GM23248 (cell line): ENCODE results near the gene MTRR. TPM values are rescaled to one million over a fixed set of nuclear protein-coding genes. Genes with fewer than 3 reads are reported as not detected.

Source experiments
- DNase-seq: peaks from one replicate; pipeline ENCODE4 v3.0.0-alpha.2; 2015
- H2AFZ ChIP-seq: fragments of 200-600 bp; sonication (generic); 2 replicates; pipeline ENCODE4 v1.6.1; 2016; ENCODE audit warnings: antibody characterized with exemption
- H3F3A ChIP-seq: fragments of 200-600 bp; sonication (generic); 2 replicates; pipeline ENCODE4 v1.6.1; 2016; ENCODE audit warnings: mild to moderate bottlenecking, antibody characterized with exemption, mixed run types; ENCODE audit not compliant: insufficient read depth
- H3K27ac ChIP-seq: fragments of 200-600 bp; sonication (generic); 2 replicates; pipeline ENCODE4 v1.5.1; 2016; ENCODE audit warnings: mild to moderate bottlenecking
- H3K27me3 ChIP-seq: fragments of 200-600 bp; sonication (generic); replicated peaks from 2 replicates; pipeline ENCODE4 v1.6.1; 2016; ENCODE audit warnings: mild to moderate bottlenecking; ENCODE audit not compliant: insufficient read depth
- H3K36me3 ChIP-seq: fragments of 200-600 bp; sonication (generic); 2 replicates; pipeline ENCODE4 v1.6.1; 2016; ENCODE audit warnings: low read depth, mild to moderate bottlenecking
- H3K4me1 ChIP-seq: fragments of 200-600 bp; sonication (generic); 2 replicates; pipeline ENCODE4 v1.6.1; 2016; ENCODE audit warnings: mild to moderate bottlenecking; ENCODE audit not compliant: insufficient read depth
- H3K4me2 ChIP-seq: fragments of 200-600 bp; sonication (generic); one replicate; pipeline ENCODE4 v1.6.1; 2016; ENCODE audit warnings: mild to moderate bottlenecking; ENCODE audit not compliant: unreplicated experiment
- H3K4me3 ChIP-seq: fragments of 200-600 bp; sonication (generic); 2 replicates; pipeline ENCODE4 v1.5.1; 2016; ENCODE audit warnings: mild to moderate bottlenecking
- H3K79me2 ChIP-seq: fragments of 200-600 bp; sonication (generic); 2 replicates; pipeline ENCODE4 v1.6.1; 2016; ENCODE audit warnings: mild to moderate bottlenecking; ENCODE audit not compliant: insufficient read depth
- H3K9ac ChIP-seq: fragments of 200-600 bp; sonication (generic); 2 replicates; pipeline ENCODE4 v1.6.1; 2016; ENCODE audit warnings: mild to moderate bottlenecking
- H3K9me2 ChIP-seq: fragments of 200-600 bp; sonication (generic); 2 replicates; pipeline ENCODE4 v1.6.1; 2016; ENCODE audit warnings: mixed run types, mild to moderate bottlenecking, moderate library complexity; ENCODE audit not compliant: insufficient read depth
- H3K9me3 ChIP-seq: fragments of 200-600 bp; sonication (generic); one replicate; pipeline ENCODE4 v1.6.1; 2017; ENCODE audit warnings: low read depth
- H4K20me1 ChIP-seq: fragments of 200-600 bp; sonication (generic); 2 replicates; pipeline ENCODE4 v1.6.0; 2016; ENCODE audit not compliant: insufficient read depth
- EZH2 ChIP-seq: fragments of 200-600 bp; sonication (generic); IDR thresholded peaks from 2 replicates; pipeline ENCODE4 v1.6.1; 2018; ENCODE audit warnings: antibody characterized with exemption, mild to moderate bottlenecking; ENCODE audit not compliant: insufficient read depth, poor library complexity, severe bottlenecking
- EZH2phosphoT487 ChIP-seq: fragments of 200-600 bp; sonication (generic); IDR thresholded peaks from 2 replicates; pipeline ENCODE4 v1.6.1; 2018; ENCODE audit warnings: antibody characterized with exemption, moderate library complexity, mild to moderate bottlenecking, low read depth; ENCODE audit not compliant: insufficient read depth
- WGBS, 2 experiments: methylation state at CpG; one replicate each; pipeline ENCODE4 v1.1.6; 2015 to 2017; ENCODE audit warnings: low lambda C conversion rate in 2 of 2, low coverage in 1 of 2; ENCODE audit errors: missing lambda C conversion rate in 2 of 2; 5-methylcytosine and 5-hydroxymethylcytosine counted together
- in situ Hi-C: fragments of 300-500 bp; cut with MboI; formaldehyde crosslinking; loops from 2 replicates; pipeline ENCODE4 v1.15.0; 2020
- polyA plus RNA-seq: library from polyadenylated mRNA; unstranded; fragments of >200 nt; fragmentation: Nextera tagmentation; extraction: Ambion mirVana; gene quantifications from 2 replicates; pipeline ENCODE4 v1.2.1, GENCODE V29; 2016
- total RNA-seq: library from RNA; depleted of rRNA; stranded (reverse); fragments of >200 nt; shearing (Covaris generic); gene quantifications from 2 replicates; pipeline ENCODE4 v1.2.3, GENCODE V29; 2014

MTRR gene
- total and polyA plus RNA-seq, 2 experiments from 2014 or later, result 27.6 to 29.3 TPM

GRCh38 chr5:7869474-7870136 lies 657 bp downstream of the MTRR start:
- 2% methylated on average over 38 to 41 of the region's 41 CpGs for WGBS, 2 experiments
- DNase-seq, result peak; percentile 69

GRCh38 chr5:7871653-7872052 lies 2.7 kb downstream of the MTRR start:
- Histone ChIP-seq H3K9me2 (no peaks in the 10 kb centered on the region), H3K36me3 (peaks cover 8% of the 10 kb centered on the region), H3F3A (peaks cover 11% of the 10 kb centered on the region), H3K79me2 (peaks cover 97% of the 10 kb centered on the region), H2AFZ (no peak overlapping the region), H4K20me1 (0 out of 2 replicates have a peak, but pooled peaks cover 4% of the 10 kb centered on the region), H3K27ac (no peak overlapping the region), H3K9me3 (no peaks in the 10 kb centered on the region), H3K4me1 (peaks cover 24% of the 10 kb centered on the region), H3K27me3 (no peaks in the 10 kb centered on the region), H3K4me3 (no peak overlapping the region), H3K4me2 (no peak overlapping the region), H3K9ac (no peak overlapping the region)
- TF ChIP-seq EZH2 (no peak), EZH2phosphoT487 (no peak)
- WGBS, 2 experiments, result 76 to 83% methylated on average over 2 of the region's 2 CpGs
- no peak for DNase-seq
- in situ Hi-C loops, result no loop called here

More at GRCh38 chr5:7869474-7870136, 657 bp downstream of the MTRR start:
- Histone ChIP-seq H3K9ac (peak overlapping the region; percentile 97), H3K36me3 (peaks cover 8% of the 10 kb centered on the region), H4K20me1 (no peaks in the 10 kb centered on the region), H3K9me2 (no peaks in the 10 kb centered on the region), H3K9me3 (no peaks in the 10 kb centered on the region), H3K27me3 (no peaks in the 10 kb centered on the region), H3F3A (no peaks in the 10 kb centered on the region), H3K4me1 (peaks cover 20% of the 10 kb centered on the region), H3K4me3 (peak overlapping the region; percentile 96), H3K4me2 (peak overlapping the region; percentile 100), H3K27ac (peak overlapping the region; percentile 77), H2AFZ (peak overlapping the region; percentile 98), H3K79me2 (peaks cover 85% of the 10 kb centered on the region)
- in situ Hi-C loops, result no loop called here
- TF ChIP-seq EZH2 (no peak), EZH2phosphoT487 (no peak)

GRCh38 chr5:7872517-7873130 lies 3.7 kb downstream of the MTRR start:
- Histone ChIP-seq H3K27me3 (no peaks in the 10 kb centered on the region), H3K36me3 (peaks cover 10% of the 10 kb centered on the region), H3F3A (peaks cover 19% of the 10 kb centered on the region), H3K9me3 (no peaks in the 10 kb centered on the region), H2AFZ (no peak overlapping the region), H3K9ac (no peak overlapping the region), H3K4me1 (peaks cover 33% of the 10 kb centered on the region), H4K20me1 (0 out of 2 replicates have a peak, but pooled peaks cover 4% of the 10 kb centered on the region), H3K79me2 (peaks cover 89% of the 10 kb centered on the region), H3K4me2 (no peak overlapping the region), H3K4me3 (no peak overlapping the region), H3K27ac (no peak overlapping the region), H3K9me2 (no peaks in the 10 kb centered on the region)
- peak; percentile 47 for DNase-seq
- TF ChIP-seq EZH2phosphoT487 (no peak), EZH2 (no peak)
- in situ Hi-C loops, result no loop called here
- 79 to 85% methylated on average over 4 of the region's 4 CpGs for WGBS, 2 experiments

GRCh38 chr5:7873216-7873615 lies 4.3 kb downstream of the MTRR start:
- Histone ChIP-seq H3K27me3 (no peaks in the 10 kb centered on the region), H3K4me3 (no peak overlapping the region), H3K9me2 (no peaks in the 10 kb centered on the region), H3K9me3 (no peaks in the 10 kb centered on the region), H3F3A (peaks cover 25% of the 10 kb centered on the region), H3K4me2 (no peak overlapping the region), H3K27ac (no peak overlapping the region), H4K20me1 (0 out of 2 replicates have a peak, but pooled peaks cover 4% of the 10 kb centered on the region), H3K9ac (no peak overlapping the region), H3K4me1 (peaks cover 35% of the 10 kb centered on the region), H2AFZ (no peak overlapping the region), H3K36me3 (peaks cover 12% of the 10 kb centered on the region), H3K79me2 (peaks cover 85% of the 10 kb centered on the region)
- TF ChIP-seq EZH2phosphoT487 (no peak), EZH2 (no peak)
- no peak for DNase-seq
- in situ Hi-C loops, result no loop called here
- WGBS, 2 experiments, result 93 to 94% methylated on average over 9 of the region's 9 CpGs
